Vagina (tissue), 2 donors: ENCODE measurements around the gene MAGEA9B.
"Not testable (repeated sequence)": the region's sequence is repeated elsewhere in the genome, so short reads cannot be mapped to it uniquely, and the experiment has no call there.

ENCODE experiments used
- CTCF ChIP-seq, 3 experiments: fragments of 450-650 bp in 2 of 3; fragments of 200-600 bp in 1 of 3; sonication (generic) in 1 of 3; IDR thresholded peaks; one replicate each; pipeline ENCODE4 v1.5.1; 2017 to 2019; ENCODE audit warnings: antibody characterized with exemption in 3 of 3, mild to moderate bottlenecking in 2 of 3, moderate library complexity in 2 of 3
- POLR2A ChIP-seq, 2 donors: fragments of 450-650 bp; IDR thresholded peaks; one replicate each; pipeline ENCODE4 v1.6.1; 2017; ENCODE audit warnings: antibody characterized with exemption in 2 of 2, mild to moderate bottlenecking in 2 of 2, moderate library complexity in 2 of 2
- POLR2AphosphoS5 ChIP-seq, 2 donors: sonication (generic); formaldehyde crosslinking; IDR thresholded peaks; one replicate each; pipeline ENCODE4 v1.9.0; 2017; ENCODE audit warnings: antibody characterized with exemption in 2 of 2, mild to moderate bottlenecking in 2 of 2, low read depth in 1 of 2; ENCODE audit not compliant: insufficient read depth in 1 of 2

- TF ChIP-seq CTCF (IDR thresholded peaks at IDR 0.05); POLR2AphosphoS5 (IDR thresholded peaks at IDR 0.05; ENCODE audit: insufficient read depth in 1 of 2, low read depth in 1 of 2); POLR2A (IDR thresholded peaks at IDR 0.05): not testable (repeated sequence)
These were observed 13.8 kb downstream of the MAGEA9B start for GRCh38 chrX:149573456-149573855.
